ENCODE results near the gene HDAC4. TPM values are rescaled to one million over a fixed set of nuclear protein-coding genes. Genes with fewer than 3 reads are reported as not detected.

The HDAC4 gene
- total and polyA plus RNA-seq, 2 experiments from 2014 or later, result 9.3 to 10.8 TPM

- Histone ChIP-seq H3K27me3 (no peaks in the 10 kb centered on the region), H3K27ac (no peak overlapping the region), H3K79me2 (no peaks in the 10 kb centered on the region), H3K4me1 (ENCODE audit: insufficient read depth) (no peaks in the 10 kb centered on the region), H3K9me2 (replicated peaks; ENCODE audit: insufficient read depth) (no peaks in the 10 kb centered on the region), H3K4me2 (no peak overlapping the region), H4K20me1 (ENCODE audit: insufficient read depth, poor library complexity, severe bottlenecking) (no peaks in the 10 kb centered on the region), H3K4me3 (no peak overlapping the region), H2AFZ (no peak overlapping the region), H3K9me3 (ENCODE audit: low read depth) (no peaks in the 10 kb centered on the region), H3K36me3 (replicated peaks; ENCODE audit: insufficient read depth, low read depth) (no peaks in the 10 kb centered on the region)
- DNase-seq (ENCODE audit: low spot score), result no peak
- TF ChIP-seq EZH2 (IDR thresholded peaks at IDR 0.05; ENCODE audit: borderline replicate concordance), result no peak
- no peak for TF ChIP-seq EZH2phosphoT487 (IDR thresholded peaks at IDR 0.05; ENCODE audit: low read depth, severe bottlenecking, unreplicated experiment)
- TF ChIP-seq CTCF (IDR thresholded peaks at IDR 0.05; ENCODE audit: poor library complexity), result no peak
- WGBS (ENCODE audit: low lambda C conversion rate, missing lambda C conversion rate), result 98% methylated on average over 12 of the region's 12 CpGs
Observed at GRCh38 chr2:239059854-239060253, 341.0 kb downstream of the HDAC4 start.

GRCh38 chr2:239058766-239059165 lies 342.1 kb downstream of the HDAC4 start:
- H3K27me3 ChIP-seq, result no peaks in the 10 kb centered on the region
- DNase-seq (ENCODE audit: low spot score), result no peak
- no peak overlapping the region for H3K27ac ChIP-seq
- no peak overlapping the region for H3K4me3 ChIP-seq
- no peak overlapping the region for H2AFZ ChIP-seq
- H3K9me2 ChIP-seq (replicated peaks; ENCODE audit: insufficient read depth), result no peaks in the 10 kb centered on the region
- H3K36me3 ChIP-seq (replicated peaks; ENCODE audit: insufficient read depth, low read depth), result no peaks in the 10 kb centered on the region
- no peaks in the 10 kb centered on the region for H4K20me1 ChIP-seq (ENCODE audit: insufficient read depth, poor library complexity, severe bottlenecking)
- WGBS (ENCODE audit: low lambda C conversion rate, missing lambda C conversion rate), result 79% methylated on average over 8 of the region's 8 CpGs
- H3K4me2 ChIP-seq, result no peak overlapping the region
- H3K79me2 ChIP-seq, result no peaks in the 10 kb centered on the region
- no peaks in the 10 kb centered on the region for H3K4me1 ChIP-seq (ENCODE audit: insufficient read depth)
- TF ChIP-seq CTCF (IDR thresholded peaks at IDR 0.05; ENCODE audit: poor library complexity), result no peak
- no peak for TF ChIP-seq EZH2 (IDR thresholded peaks at IDR 0.05; ENCODE audit: borderline replicate concordance)
- TF ChIP-seq EZH2phosphoT487 (IDR thresholded peaks at IDR 0.05; ENCODE audit: low read depth, severe bottlenecking, unreplicated experiment), result no peak
- no peaks in the 10 kb centered on the region for H3K9me3 ChIP-seq (ENCODE audit: low read depth)

- DNase-seq (ENCODE audit: low spot score), result no peak
- Histone ChIP-seq H4K20me1 (ENCODE audit: insufficient read depth, poor library complexity, severe bottlenecking) (no peaks in the 10 kb centered on the region), H3K4me2 (no peak overlapping the region), H3K9me3 (ENCODE audit: low read depth) (no peaks in the 10 kb centered on the region), H3K36me3 (replicated peaks; ENCODE audit: insufficient read depth, low read depth) (no peaks in the 10 kb centered on the region), H3K27me3 (no peaks in the 10 kb centered on the region), H2AFZ (no peak overlapping the region), H3K79me2 (no peaks in the 10 kb centered on the region), H3K9me2 (replicated peaks; ENCODE audit: insufficient read depth) (no peaks in the 10 kb centered on the region), H3K4me1 (ENCODE audit: insufficient read depth) (no peaks in the 10 kb centered on the region), H3K27ac (no peak overlapping the region), H3K4me3 (no peak overlapping the region)
- TF ChIP-seq EZH2phosphoT487 (IDR thresholded peaks at IDR 0.05; ENCODE audit: low read depth, severe bottlenecking, unreplicated experiment) (no peak), EZH2 (IDR thresholded peaks at IDR 0.05; ENCODE audit: borderline replicate concordance) (no peak), CTCF (IDR thresholded peaks at IDR 0.05; ENCODE audit: poor library complexity) (no peak)
- WGBS (ENCODE audit: low lambda C conversion rate, missing lambda C conversion rate), result 87% methylated on average over 2 of the region's 2 CpGs
Observed at GRCh38 chr2:239057533-239057932, 343.3 kb downstream of the HDAC4 start.

GRCh38 chr2:239056611-239057010 lies 344.2 kb downstream of the HDAC4 start:
- WGBS (ENCODE audit: low lambda C conversion rate, missing lambda C conversion rate), result 96% methylated on average over 10 of the region's 10 CpGs
- Histone ChIP-seq H3K27ac (no peak overlapping the region), H3K4me1 (ENCODE audit: insufficient read depth) (no peaks in the 10 kb centered on the region), H3K79me2 (no peaks in the 10 kb centered on the region), H2AFZ (no peak overlapping the region), H3K4me3 (no peak overlapping the region), H3K36me3 (replicated peaks; ENCODE audit: insufficient read depth, low read depth) (no peaks in the 10 kb centered on the region), H3K9me3 (ENCODE audit: low read depth) (no peaks in the 10 kb centered on the region), H3K9me2 (replicated peaks; ENCODE audit: insufficient read depth) (no peaks in the 10 kb centered on the region), H4K20me1 (ENCODE audit: insufficient read depth, poor library complexity, severe bottlenecking) (no peaks in the 10 kb centered on the region), H3K4me2 (no peak overlapping the region), H3K27me3 (no peaks in the 10 kb centered on the region)
- no peak for DNase-seq (ENCODE audit: low spot score)
- TF ChIP-seq CTCF (IDR thresholded peaks at IDR 0.05; ENCODE audit: poor library complexity) (no peak), EZH2 (IDR thresholded peaks at IDR 0.05; ENCODE audit: borderline replicate concordance) (no peak), EZH2phosphoT487 (IDR thresholded peaks at IDR 0.05; ENCODE audit: low read depth, severe bottlenecking, unreplicated experiment) (no peak)
